PC-3 (cell line): ENCODE data around the gene A2ML1. TPM values are rescaled to one million over a fixed set of nuclear protein-coding genes. Genes with fewer than 3 reads are reported as not detected.
A peak's percentile ranks its signal among the peaks of the same experiment; 100 is the strongest.

Experiments
- ATAC-seq: fragments of 200-7000 bp; cut with Tn5 transposase; 2 replicates; pipeline ENCODE4 v1.9.1; 2020; ENCODE audit warnings: mild to moderate bottlenecking, moderate library complexity
- BruUV-seq: library from RNA; stranded (reverse); fragments of 400-500 nt; replicated peaks from 2 replicates; lab custom pipeline; 2021; lab: Mats Ljungman, UMichigan
- CTCF ChIA-PET: fragments of 300-600 bp; sonication (Branson Sonifier 250); formaldehyde crosslinking; loops from one replicate; lab custom pipeline; 2022; ENCODE audit warnings: antibody characterized with exemption; lab: Charles Lee
- POLR2A ChIA-PET: fragments of 300-600 bp; sonication (Branson Sonifier 250); formaldehyde crosslinking; loops from one replicate; lab custom pipeline; 2022; ENCODE audit warnings: antibody characterized with exemption; ENCODE audit not compliant: unreplicated experiment; lab: Charles Lee
- DNase-seq: peaks from one replicate; pipeline ENCODE4 v3.0.0-alpha.2; 2015
- H2AFZ ChIP-seq: fragments of 300-600 bp; sonication (generic); 2 replicates; pipeline ENCODE4 v1.6.0; 2016; ENCODE audit warnings: antibody characterized with exemption, low read length
- H3F3A ChIP-seq: fragments of 300-600 bp; sonication (generic); one replicate; pipeline ENCODE4 v1.6.0; 2017; ENCODE audit warnings: antibody characterized with exemption, low read length, control low read depth, mild to moderate bottlenecking; ENCODE audit not compliant: unreplicated experiment
- H3K27ac ChIP-seq: fragments of 300-600 bp; sonication (generic); 2 replicates; pipeline ENCODE4 v1.5.1; 2016; ENCODE audit warnings: mild to moderate bottlenecking, low read length
- H3K27me3 ChIP-seq: fragments of 300-600 bp; sonication (generic); 2 replicates; pipeline ENCODE4 v1.6.1; 2016; ENCODE audit warnings: low read length, mixed read lengths
- H3K36me3 ChIP-seq: fragments of 300-600 bp; sonication (generic); 2 replicates; pipeline ENCODE4 v1.6.1; 2016; ENCODE audit warnings: low read depth, mixed run types, low read length, mixed read lengths
- H3K4me1 ChIP-seq: fragments of 300-600 bp; sonication (generic); 2 replicates; pipeline ENCODE4 v1.5.1; 2016; ENCODE audit warnings: low read length; ENCODE audit not compliant: insufficient read depth
- H3K4me2 ChIP-seq: fragments of 300-600 bp; sonication (generic); 2 replicates; pipeline ENCODE4 v1.6.0; 2016; ENCODE audit warnings: low read length
- H3K4me3 ChIP-seq: fragments of 300-600 bp; sonication (generic); 2 replicates; pipeline ENCODE4 v1.5.1; 2016; ENCODE audit warnings: mild to moderate bottlenecking, low read length, mixed read lengths
- H3K79me2 ChIP-seq: fragments of 300-600 bp; sonication (generic); 2 replicates; pipeline ENCODE4 v1.6.1; 2017; ENCODE audit warnings: low read length, mixed read lengths
- H3K9ac ChIP-seq: fragments of 300-600 bp; sonication (generic); 2 replicates; pipeline ENCODE4 v1.6.0; 2016; ENCODE audit warnings: mild to moderate bottlenecking, low read length
- H3K9me2 ChIP-seq: fragments of 300-600 bp; sonication (generic); replicated peaks from 2 replicates; pipeline ENCODE4 v1.6.1; 2016; ENCODE audit warnings: mixed run types, low read length, mixed read lengths
- H3K9me3 ChIP-seq: fragments of 300-600 bp; sonication (generic); 2 replicates; pipeline ENCODE4 v1.6.1; 2016; ENCODE audit warnings: low read length, mixed read lengths
- H4K20me1 ChIP-seq: fragments of 300-600 bp; sonication (generic); 2 replicates; pipeline ENCODE4 v1.6.1; 2016; ENCODE audit warnings: low read length, mixed read lengths
- EZH2 ChIP-seq: fragments of 300-600 bp; sonication (generic); IDR thresholded peaks from one replicate; pipeline ENCODE4 v1.6.1; 2017; ENCODE audit warnings: antibody characterized with exemption, mild to moderate bottlenecking, low read length; ENCODE audit not compliant: unreplicated experiment
- EZH2phosphoT487 ChIP-seq: fragments of 300-600 bp; sonication (generic); IDR thresholded peaks from 2 replicates; pipeline ENCODE4 v1.6.1; 2018; ENCODE audit warnings: mild to moderate bottlenecking, antibody characterized with exemption, low read length, borderline replicate concordance
- intact Hi-C: fragments of 100-400 bp; cut with micrococcal nuclease; formaldehyde crosslinking; loops from 2 replicates; pipeline ENCODE4 v1.9.0; 2023
- total RNA-seq: library from RNA; depleted of rRNA; stranded (reverse); fragments of >200 nt; gene quantifications from 2 replicates; pipeline ENCODE4 v1.2.3, GENCODE V29; 2014
- TF ChIP-seq, protein P1 (sequence below): fragments of 300-600 bp; sonication (generic); conservative IDR thresholded peaks from 2 replicates; pipeline ENCODE4 v1.5.1; 2017; ENCODE audit warnings: antibody characterized with exemption, low read depth, mild to moderate bottlenecking, low read length

A2ML1 gene
- total RNA-seq, 1 experiment from 2014 or later = 0.36 TPM

DNA sequence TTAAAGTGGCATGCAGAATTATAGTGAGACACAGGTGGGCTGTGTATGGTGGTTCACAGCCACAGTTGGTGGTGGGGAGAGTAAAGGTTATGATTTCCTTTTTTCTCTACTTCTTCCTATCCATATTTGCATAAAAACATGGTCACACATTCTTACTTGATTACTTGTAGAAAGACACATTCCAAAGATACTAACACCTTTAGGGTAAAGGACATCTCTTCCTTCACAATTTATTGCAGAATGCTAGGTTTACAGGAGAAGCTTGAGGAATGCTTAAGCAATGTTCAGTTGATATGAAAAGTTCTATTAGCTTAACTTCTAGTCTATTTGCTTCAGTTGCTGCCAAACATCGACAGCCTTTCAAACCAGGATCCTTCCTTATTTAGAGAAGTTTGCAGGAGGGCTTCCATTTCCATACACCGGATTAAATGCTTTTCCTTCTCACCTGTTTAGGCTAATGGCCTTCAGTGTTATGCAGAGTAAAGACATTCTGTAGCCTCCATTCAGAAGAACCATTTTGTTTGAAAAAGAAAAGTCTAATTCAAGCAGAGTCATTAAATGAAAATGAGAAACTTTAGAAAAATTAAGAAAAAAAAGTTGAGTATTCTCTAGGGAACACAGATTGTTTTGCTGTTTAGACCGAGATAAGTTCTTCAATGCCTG lies 89.3 kb downstream of the A2ML1 start:
- Histone ChIP-seq H3K4me3 (no peak overlapping the region), H3K27ac (no peak overlapping the region), H3K9me3 (no peaks in the 10 kb centered on the region), H3K4me1 (peaks cover 11% of the 10 kb centered on the region), H3K9me2 (no peaks in the 10 kb centered on the region), H4K20me1 (no peaks in the 10 kb centered on the region), H3K4me2 (no peak overlapping the region), H3K9ac (no peak overlapping the region), H3K27me3 (no peaks in the 10 kb centered on the region), H3K79me2 (no peaks in the 10 kb centered on the region), H3F3A (no peaks in the 10 kb centered on the region), H3K36me3 (no peaks in the 10 kb centered on the region), H2AFZ (no peak overlapping the region)
- intact Hi-C loops = loop anchor here (5.0 kb wide), 1 partner anchor 136 kb away; no protein-coding TSS in a partner anchor
- POLR2A ChIA-PET = no interaction called here
- no TSS peak for BruUV-seq
- ATAC-seq = no peak
- CTCF ChIA-PET = no interaction called here
- no peak for TF ChIP-seq EZH2
- TF ChIP-seq, protein P1, sequence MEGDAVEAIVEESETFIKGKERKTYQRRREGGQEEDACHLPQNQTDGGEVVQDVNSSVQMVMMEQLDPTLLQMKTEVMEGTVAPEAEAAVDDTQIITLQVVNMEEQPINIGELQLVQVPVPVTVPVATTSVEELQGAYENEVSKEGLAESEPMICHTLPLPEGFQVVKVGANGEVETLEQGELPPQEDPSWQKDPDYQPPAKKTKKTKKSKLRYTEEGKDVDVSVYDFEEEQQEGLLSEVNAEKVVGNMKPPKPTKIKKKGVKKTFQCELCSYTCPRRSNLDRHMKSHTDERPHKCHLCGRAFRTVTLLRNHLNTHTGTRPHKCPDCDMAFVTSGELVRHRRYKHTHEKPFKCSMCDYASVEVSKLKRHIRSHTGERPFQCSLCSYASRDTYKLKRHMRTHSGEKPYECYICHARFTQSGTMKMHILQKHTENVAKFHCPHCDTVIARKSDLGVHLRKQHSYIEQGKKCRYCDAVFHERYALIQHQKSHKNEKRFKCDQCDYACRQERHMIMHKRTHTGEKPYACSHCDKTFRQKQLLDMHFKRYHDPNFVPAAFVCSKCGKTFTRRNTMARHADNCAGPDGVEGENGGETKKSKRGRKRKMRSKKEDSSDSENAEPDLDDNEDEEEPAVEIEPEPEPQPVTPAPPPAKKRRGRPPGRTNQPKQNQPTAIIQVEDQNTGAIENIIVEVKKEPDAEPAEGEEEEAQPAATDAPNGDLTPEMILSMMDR = no peak
- TF ChIP-seq EZH2phosphoT487 = no peak
- DNase-seq = peak; percentile 4

DNA sequence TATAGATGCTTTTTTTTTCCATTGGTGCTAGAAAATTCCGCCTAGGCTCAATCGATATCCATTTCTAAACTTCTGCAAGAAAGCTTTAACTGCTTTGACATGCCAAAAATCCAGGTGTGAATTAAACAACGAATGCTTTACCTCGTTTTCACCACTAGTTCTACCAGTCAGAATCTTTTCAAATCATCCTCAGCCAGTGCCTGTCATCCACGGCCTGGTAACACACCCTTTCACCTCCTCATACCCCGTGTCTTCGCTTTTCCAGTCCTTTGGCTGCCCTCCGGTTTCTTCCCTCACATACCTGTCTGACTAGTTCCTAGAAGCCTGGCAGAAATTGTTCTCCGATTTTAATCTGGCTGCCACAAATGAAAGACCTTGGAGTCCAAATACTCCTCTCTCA lies 90.5 kb downstream of the A2ML1 start:
- Histone ChIP-seq H3K9me2 (no peaks in the 10 kb centered on the region), H3K27ac (no peak overlapping the region), H3K9ac (no peak overlapping the region), H3K79me2 (no peaks in the 10 kb centered on the region), H3F3A (no peaks in the 10 kb centered on the region), H3K4me3 (no peak overlapping the region), H3K4me2 (peak overlapping the region; percentile 86; the same call in 1 of the 2 replicates), H3K36me3 (no peaks in the 10 kb centered on the region), H3K27me3 (no peaks in the 10 kb centered on the region), H2AFZ (peak overlapping the region; percentile 97; the same call in 1 of the 2 replicates), H4K20me1 (no peaks in the 10 kb centered on the region), H3K9me3 (no peaks in the 10 kb centered on the region), H3K4me1 (peaks cover 11% of the 10 kb centered on the region)
- DNase-seq (peak; percentile 56), ATAC-seq (no peak)
- TF ChIP-seq, protein P1 = 0 out of 2 replicates have a peak, but pooled peaks have one; percentile 5
- TF ChIP-seq EZH2phosphoT487 = no peak
- ChIA-PET POLR2A (no interaction called here), CTCF (no interaction called here)
- intact Hi-C loops = loop anchor here (5.0 kb wide), 1 partner anchor 134 kb away; no protein-coding TSS in a partner anchor
- no TSS peak for BruUV-seq

DNA sequence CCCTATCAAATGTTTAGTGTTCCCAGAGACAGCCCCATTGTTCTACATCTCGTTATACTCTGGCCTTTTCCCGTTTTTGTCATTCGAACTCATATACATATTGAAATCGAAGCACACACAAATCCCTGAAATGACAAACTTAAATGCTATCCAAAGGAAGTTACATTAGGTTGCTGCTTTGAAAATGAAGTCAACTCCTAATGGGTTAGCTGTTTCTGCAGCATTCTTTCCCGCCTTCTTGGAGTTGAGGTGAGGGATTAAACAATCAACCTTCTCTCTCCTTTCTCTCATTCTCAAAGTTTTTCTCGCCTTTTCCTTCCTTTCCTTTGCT lies 91.2 kb downstream of the A2ML1 start:
- DNase-seq (no peak), ATAC-seq (no peak)
- Histone ChIP-seq H2AFZ (peak overlapping the region; percentile 97), H3K27me3 (no peaks in the 10 kb centered on the region), H3K9me2 (no peaks in the 10 kb centered on the region), H3K4me1 (peaks cover 11% of the 10 kb centered on the region), H3K36me3 (no peaks in the 10 kb centered on the region), H3K79me2 (no peaks in the 10 kb centered on the region), H4K20me1 (no peaks in the 10 kb centered on the region), H3K9me3 (no peaks in the 10 kb centered on the region), H3F3A (no peaks in the 10 kb centered on the region), H3K9ac (peak overlapping the region; percentile 35; the same call in 1 of the 2 replicates), H3K4me3 (peak overlapping the region; percentile 82), H3K4me2 (peak overlapping the region; percentile 86), H3K27ac (no peak overlapping the region)
- intact Hi-C loops = loop anchor here (2.0 to 5.0 kb wide), 2 partner anchors 35 to 134 kb away; partner anchors contain the start of gene M6PR
- no TSS peak for BruUV-seq
- TF ChIP-seq, protein P1 = no peak
- TF ChIP-seq EZH2phosphoT487 = no peak
- TF ChIP-seq EZH2 = no peak
- POLR2A ChIA-PET = interaction anchor here (0.7 kb wide), 1 partner anchor 123 kb away, joined by 8 read pairs; no protein-coding TSS in a partner anchor
- CTCF ChIA-PET = interaction anchor here (0.6 kb wide), 1 partner anchor 136 kb away, joined by 3 read pairs; no protein-coding TSS in a partner anchor
